Measurements from ENCODE around the gene C19orf44.
A peak's percentile ranks its signal among the peaks of the same experiment; 100 is the strongest.
"Not testable (repeated sequence)": the region's sequence is repeated elsewhere in the genome, so short reads cannot be mapped to it uniquely, and the experiment has no call there.

The C19orf44 gene

DNA sequence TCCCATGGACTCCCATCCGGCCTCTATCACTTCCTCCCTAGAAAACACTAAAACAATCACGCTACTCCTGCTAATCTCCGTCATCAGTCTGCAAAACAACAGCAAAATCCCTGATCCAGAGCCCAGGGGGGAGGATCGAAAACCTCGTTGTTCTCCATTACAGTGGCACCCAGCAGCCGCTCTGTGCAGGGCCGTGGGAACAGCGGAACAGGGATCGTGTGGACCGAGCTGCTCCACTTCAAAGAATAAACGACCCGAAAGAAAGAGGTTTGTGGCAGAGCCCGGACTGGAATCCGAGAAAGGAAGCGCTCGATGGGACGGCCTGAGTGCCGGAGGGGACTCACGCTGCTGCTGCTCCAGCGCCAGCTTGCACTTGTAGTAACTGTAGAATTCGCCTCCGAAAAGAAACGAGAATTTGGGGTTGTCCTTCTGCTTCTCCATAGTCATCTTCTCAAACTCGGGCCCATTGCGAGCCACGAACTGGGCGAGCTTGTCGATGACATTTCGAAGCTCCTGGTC lies 45.4 kb downstream of the C19orf44 start:
- DNase-seq: no peak

DNA sequence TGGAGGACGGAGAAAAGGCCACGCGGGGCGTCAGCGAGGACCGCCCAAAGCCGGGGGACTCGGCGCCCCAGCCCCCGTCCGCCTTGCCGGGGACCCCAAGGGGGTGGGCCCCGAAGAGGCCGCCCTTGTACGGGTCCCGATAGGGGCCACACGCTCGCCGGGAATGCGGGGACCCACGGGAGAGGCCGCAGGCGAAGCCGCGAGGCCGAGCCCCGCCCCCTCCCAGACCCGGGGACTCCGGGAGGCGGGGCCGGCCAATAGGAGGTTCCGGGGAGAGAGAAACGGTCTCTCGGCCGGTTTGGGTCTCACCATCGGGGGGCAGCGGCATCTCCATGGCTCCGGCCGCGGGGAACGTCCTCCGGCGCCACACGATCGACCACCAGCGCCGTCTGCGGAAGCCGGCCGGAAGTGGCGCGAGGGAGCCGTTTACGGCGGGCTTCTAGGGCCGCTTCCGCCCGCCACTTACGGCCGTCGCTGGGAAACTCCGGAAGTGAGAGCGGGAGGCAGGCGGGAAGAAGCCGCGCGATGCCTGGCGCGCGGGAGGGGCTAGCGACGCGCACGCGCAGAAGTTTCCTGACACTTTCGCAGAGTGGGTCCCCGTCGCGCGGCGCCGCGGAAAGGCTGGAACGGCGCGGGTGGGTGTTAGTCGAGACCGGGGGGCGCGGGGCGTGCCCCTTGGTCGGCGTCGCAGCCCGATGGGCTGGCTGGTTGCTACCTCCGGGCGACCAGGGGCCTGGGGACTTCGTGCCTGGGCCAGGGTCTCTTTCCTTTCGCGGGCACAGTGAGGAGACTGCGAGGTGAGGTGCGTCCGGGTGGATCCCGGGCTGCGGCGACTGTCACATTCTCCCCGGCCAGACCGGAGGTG lies 46.1 kb downstream of the C19orf44 start, which contains the start of gene CHERP:
TSS of gene CHERP (minus strand) at position 393 of the 865 bp plus-strand sequence. CDS start at position 334, 59 bp downstream.
- peak; percentile 96 for DNase-seq

DNA sequence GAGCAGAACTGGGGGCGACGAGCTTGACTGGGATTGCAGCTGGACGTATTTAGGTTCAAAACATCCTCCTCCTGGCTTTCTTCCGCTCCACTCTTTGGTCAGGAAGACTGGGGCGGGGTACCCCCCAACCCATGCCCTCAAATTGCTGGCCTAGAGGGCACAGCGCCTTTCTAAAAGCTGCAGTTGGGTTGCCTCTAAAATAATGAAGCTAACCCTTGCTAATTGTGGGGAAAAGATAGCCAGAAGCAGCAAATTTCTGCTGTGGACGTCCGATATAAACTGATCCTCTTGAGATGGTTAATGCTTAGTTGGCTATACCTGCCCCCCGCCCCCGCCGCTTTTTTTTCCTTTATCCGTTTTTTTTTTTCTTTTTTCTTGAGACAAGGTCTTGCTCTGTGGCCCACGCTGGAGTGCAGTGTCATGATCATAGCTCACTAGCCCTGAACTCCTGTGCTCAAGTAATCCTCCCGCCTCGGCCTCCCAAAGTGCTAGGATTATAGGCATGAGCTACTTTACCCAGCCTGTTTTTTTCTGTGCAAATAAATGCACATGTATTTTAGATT lies 46.8 kb downstream of the C19orf44 start:
- no peak for DNase-seq

DNA sequence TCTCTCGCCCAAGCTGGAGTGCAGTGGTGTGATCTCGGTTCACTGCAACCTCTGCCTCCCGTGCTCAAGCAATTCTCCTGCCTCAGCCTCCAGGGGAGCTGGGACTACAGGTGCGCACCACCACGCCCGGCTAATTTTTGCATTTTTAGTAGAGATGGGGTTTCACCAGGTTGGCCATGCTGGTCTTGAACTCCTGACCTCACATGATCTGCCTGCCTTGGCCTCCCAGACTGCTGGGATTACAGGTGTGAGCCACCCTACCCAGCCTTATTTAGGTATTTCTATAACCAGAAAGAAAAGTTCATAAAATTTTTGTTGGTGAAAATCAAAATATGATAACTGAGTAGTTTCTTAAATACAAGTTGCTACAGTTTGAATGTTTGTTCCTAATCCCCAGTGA lies 47.5 kb downstream of the C19orf44 start:
- not testable (repeated sequence) for DNase-seq

DNA sequence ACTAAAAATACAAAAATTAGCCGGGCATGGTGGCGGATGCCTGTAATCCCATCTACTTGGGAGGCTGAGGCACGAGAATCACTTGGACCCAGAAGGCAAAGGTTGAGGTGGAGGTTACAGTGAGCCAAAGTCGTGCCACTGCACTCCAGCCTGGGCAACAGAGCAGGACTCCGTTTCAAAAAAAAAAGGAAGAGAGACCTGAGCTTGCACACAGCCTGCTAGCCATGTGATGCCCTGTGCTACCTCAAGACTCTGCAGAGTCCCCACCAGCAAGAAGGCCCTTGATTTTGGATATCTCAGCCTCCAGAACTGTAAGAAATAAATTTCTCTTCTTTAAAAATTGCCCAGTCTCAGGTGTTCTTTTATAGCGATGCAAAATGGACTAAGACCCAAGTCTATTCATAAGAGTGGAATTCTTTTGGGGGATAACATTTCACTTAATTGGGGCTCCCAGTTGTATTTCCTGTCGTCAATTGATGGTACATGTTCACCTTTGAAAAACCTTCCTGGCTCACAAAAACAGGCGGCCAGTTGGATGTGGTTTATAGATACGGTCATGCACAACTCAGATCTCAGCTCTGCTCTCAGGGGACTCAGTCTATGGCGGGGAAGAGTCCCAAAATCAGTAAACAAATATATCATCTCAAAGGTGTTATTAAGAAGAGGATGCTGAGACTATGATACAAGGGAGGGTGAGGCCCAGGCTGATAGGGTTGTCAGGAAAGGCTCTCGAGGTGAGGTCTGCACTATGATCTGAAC lies 48.5 kb downstream of the C19orf44 start:
- DNase-seq: no peak

DNA sequence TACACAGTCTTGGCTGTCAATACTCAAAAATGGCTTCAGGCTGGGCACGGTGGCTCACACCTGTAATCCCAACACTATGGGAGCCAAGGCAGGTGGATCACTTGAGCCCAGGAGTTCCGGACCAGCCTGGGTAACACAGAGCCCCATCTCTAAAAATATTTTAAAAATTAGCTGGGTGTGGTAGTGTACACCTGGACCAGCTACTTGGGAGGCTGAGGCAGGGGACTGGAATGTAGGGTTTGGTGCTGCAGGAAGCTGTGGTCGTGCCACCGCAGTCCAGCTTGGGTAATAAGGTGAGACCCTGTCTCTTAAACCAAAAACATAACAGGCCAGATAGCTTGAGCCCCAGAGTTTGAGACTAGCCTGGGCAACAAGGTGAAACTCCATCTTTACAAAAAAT lies 52.8 kb downstream of the C19orf44 start:
- no peak for DNase-seq

DNA sequence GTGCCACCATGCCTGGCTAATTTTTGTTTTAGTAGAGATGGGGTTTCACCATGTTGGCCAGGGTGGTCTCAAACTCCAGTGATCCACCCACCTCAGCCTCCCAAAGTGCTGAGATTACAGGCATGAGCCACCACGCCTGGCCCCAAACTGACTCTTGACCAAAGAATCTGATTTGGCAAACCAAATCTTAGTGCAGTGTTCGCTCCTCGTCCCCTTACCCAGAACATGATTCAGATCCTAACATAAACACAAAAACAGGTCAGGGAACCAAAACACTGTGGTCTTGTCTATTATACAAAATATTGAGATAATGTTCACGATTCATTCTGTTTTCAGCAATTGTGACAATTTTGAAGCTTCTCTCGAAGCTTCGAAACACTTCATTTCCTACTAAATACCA lies 55.7 kb downstream of the C19orf44 start:
- DNase-seq: not testable (repeated sequence)

DNA sequence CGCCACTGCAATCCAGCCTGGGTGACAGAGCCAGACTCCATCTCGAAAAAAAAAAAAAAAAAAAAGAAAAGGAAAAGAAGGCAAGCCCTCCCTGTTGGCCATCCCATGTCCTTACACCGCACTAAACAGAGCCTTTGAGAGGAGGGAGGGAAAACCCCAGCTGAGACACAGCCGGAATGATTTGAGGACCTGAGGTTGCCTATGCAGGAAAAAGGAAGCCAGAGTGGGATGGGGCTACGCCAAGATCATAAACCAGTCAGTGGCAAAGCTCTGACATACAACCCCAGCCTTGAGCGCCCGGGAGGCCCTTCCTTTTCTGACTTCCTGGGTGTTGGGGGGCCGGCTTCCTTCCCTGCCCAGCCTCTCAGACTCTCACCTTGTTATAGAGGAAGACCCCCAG lies 58.6 kb downstream of the C19orf44 start:
- DNase-seq: no peak

DNA sequence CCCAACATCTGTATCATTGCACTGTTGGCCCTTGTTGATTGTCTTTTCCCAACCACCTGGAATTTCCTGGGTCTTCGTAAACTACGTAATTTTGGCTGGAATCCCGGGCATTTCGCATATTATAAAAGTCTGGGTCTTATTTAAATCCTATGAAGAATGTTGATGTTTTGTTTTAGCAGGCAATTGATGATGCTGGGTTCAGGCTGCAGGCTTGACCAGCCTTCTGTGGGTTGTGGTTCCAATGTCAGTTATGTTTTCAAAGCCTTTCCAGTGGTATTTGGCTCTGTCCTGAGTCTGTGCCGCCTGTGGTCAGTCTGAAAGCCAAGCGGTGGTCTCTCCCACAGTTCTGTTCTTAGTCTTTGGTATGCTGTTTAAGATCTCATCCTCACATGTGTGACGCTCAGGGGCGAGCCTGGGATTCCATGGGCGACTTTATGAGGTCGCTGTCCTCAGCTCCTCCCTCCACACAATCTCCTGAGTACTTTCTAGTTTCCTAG lies 63.6 kb downstream of the C19orf44 start:
- DNase-seq: no peak

DNA sequence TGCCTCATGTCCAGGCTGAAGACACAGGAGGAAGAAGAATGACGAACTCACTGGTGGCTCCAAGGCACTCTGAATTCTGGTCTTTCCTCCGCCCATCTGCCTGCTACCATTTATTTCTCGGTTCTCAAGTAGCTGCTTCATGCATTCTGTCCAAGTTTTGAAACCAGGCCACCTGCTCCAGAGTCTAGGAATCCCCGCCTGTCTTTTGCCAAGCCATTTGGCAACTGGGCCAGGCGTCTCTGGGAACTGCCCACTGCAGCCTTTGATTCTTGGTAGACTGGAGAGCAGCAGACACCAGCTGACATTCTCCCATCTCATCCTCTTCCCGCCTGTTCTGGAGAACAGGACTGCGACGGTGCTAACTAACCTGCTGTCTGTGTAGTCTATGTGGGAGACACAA lies 65.2 kb downstream of the C19orf44 start:
- DNase-seq: peak; percentile 71

DNA sequence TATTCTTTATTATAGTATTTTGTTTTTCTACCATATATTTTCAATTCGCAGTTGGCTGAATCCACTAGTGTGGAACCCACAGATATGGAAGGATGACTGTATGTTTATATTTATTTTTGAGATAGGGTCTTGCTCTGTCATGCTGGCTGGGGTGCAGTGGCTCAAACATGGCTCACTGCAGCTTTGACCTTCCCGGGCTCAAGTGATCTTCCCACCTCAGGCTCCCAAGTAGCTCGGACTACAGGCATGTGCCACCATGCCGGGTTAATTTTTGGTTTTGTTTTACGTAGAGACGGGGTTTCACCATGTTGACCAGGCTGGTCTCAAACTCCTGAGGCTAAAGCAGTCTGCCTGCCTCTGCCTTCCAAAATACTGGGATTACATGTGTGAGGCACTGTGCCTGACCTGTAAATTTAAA lies 66.4 kb downstream of the C19orf44 start:
- DNase-seq: no peak

DNA sequence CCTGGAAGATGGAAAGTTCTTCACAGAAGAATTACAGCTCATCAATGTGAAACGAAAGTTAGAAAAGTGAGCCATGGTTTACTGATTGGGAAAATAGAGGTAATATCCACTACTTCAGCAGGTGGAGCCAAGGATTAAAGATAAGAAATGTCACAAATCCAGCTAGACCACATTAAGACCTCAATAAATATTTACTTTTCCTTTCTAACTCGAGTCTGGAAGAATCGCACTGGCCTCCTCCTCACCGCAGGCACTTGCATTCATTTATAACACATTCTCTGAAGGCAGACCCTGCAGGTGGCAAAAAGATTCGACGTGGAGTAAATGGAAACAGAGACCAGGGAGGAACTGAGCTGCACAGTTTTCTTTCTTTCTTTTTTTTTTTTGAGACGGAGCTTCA lies 68.6 kb downstream of the C19orf44 start:
- no peak for DNase-seq

DNA sequence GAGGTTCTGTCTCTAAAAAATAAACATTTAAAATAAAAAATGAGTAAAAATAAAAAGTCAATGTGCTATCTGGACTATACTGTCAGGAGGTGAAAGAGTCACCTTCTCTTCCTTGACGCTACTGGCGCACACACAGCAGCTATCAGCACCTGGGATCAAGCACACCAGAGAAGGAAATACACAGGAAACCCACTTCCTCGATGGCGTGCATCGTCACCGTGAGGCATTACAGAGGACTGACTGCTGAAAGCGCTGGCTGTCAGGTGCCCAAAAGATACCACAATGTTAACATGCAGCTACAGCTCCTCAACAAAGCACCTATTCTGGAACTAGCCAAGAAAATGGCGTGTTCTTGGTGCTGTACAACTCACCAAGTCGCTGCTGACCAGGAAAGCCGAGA lies 70.0 kb downstream of the C19orf44 start:
- DNase-seq: no peak

DNA sequence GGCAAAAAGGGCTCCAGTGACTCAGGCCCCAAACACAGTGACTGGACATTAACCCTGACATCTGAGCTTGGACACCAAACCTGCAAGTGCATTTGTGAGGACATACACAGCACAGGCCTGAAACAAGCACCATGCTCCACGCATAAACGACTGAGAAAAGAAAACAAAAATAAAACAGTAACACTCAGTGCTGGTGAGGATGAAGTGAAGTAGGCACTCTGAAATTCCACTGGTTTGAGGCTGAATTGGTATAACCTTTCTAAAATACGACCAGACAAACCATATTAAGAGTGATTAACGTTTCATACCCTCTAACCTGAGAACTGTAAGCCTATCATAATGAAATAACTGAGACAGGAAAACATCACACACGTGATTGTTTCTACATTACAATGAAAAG lies 70.5 kb downstream of the C19orf44 start:
- DNase-seq: no peak

DNA sequence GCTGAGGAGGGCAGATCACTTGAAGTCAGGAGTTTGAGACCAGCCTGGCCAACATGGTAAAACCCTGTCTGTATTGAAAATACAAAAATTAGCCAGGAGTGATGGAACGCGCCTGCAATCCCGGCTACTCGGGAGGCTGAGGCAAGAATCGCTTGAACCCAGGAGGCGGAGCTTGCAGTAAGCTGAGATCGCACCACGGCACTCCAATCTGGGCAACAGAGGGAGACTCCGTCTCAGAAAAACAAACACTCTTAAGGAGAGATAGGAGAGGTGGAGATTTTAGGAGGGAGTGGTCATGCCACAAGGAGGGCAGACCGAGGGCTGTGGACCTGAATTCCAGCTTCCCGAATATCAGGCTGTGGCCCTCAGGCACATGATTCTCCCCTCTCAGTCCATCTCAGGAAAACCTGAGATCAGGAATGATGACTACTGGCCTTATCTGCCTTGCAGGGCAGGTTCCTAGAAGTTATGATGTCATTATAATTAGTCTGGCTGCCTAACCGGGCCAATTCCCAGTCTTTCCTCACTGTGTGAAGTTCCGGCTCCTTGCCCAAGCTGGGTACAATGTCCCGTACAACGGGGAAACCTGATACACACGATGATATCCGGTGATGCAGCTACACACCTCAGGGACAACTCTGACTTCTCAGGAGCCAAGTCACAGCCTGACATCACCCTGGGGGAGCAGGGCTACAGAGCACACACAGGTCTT lies 73.6 kb downstream of the C19orf44 start:
- DNase-seq: no peak
